ENCODE data around the gene GRB10. TPM values are rescaled to one million over a fixed set of nuclear protein-coding genes. Genes with fewer than 3 reads are reported as not detected.

GRB10 gene
- total and polyA plus RNA-seq, 2 of the 8 experiments (the other 6 are each of a cell fraction or from before 2014, with no cell fraction given) = 35.7 to 97.0 TPM

GRCh38 chr7:50775836-50776235, 6.9 kb downstream of the GRB10 start (continued):
- no peak for TF ChIP-seq CHD7 (IDR thresholded peaks at IDR 0.05; ENCODE audit: insufficient replicate concordance, low read length)
- no peak for TF ChIP-seq RXRA (IDR thresholded peaks at IDR 0.05; ENCODE audit: insufficient read depth, low read depth, low read length)
- TF ChIP-seq JUN (IDR thresholded peaks at IDR 0.05; ENCODE audit: low read depth, low read length) = no peak
- no peak for TF ChIP-seq HDAC2 (IDR thresholded peaks at IDR 0.05; ENCODE audit: borderline replicate concordance in 1 of 2, low read depth in 2 of 2, low read length in 2 of 2)
- TF ChIP-seq TEAD4 (IDR thresholded peaks at IDR 0.05; ENCODE audit: low read depth, low read length) = no peak
- TF ChIP-seq CTBP2 (IDR thresholded peaks at IDR 0.05; ENCODE audit: borderline replicate concordance, insufficient read depth, insufficient read length, low read length) = no peak
- no peak for TF ChIP-seq SUZ12 (IDR thresholded peaks at IDR 0.05; ENCODE audit: low read length)
- TF ChIP-seq SAP30 (IDR thresholded peaks at IDR 0.05; ENCODE audit: insufficient read depth, insufficient replicate concordance, low read length) = no peak
- no peak for TF ChIP-seq BCL11A (IDR thresholded peaks at IDR 0.05; ENCODE audit: low read depth in 2 of 2, low read length in 2 of 2)
- TF ChIP-seq CHD1 (IDR thresholded peaks at IDR 0.05; ENCODE audit: low read depth, low read length) = no peak
- TF ChIP-seq POU5F1 (IDR thresholded peaks at IDR 0.05; ENCODE audit: low read depth, low read length) = no peak
- no peak for TF ChIP-seq POLR2AphosphoS5 (IDR thresholded peaks at IDR 0.05; ENCODE audit: low read depth, low read length)

Measured in H1 (cell line).